DOHH2 (cell line): ENCODE measurements around the gene TTC16.

Source experiments
- EZH2phosphoT487 ChIP-seq: fragments of 200-600 bp; sonication (generic); IDR thresholded peaks from 2 replicates; pipeline ENCODE4 v1.6.1; 2017; ENCODE audit warnings: borderline replicate concordance, mild to moderate bottlenecking, antibody characterized with exemption, low read length, moderate library complexity, mixed read lengths
- TF ChIP-seq, protein P1 (sequence below): fragments of 200-600 bp; sonication (generic); IDR thresholded peaks from one replicate; pipeline ENCODE4 v1.5.1; 2014; ENCODE audit warnings: antibody characterized with exemption, mild to moderate bottlenecking, low read depth, low read length; ENCODE audit not compliant: poor library complexity, severe bottlenecking

- TF ChIP-seq, protein P1, sequence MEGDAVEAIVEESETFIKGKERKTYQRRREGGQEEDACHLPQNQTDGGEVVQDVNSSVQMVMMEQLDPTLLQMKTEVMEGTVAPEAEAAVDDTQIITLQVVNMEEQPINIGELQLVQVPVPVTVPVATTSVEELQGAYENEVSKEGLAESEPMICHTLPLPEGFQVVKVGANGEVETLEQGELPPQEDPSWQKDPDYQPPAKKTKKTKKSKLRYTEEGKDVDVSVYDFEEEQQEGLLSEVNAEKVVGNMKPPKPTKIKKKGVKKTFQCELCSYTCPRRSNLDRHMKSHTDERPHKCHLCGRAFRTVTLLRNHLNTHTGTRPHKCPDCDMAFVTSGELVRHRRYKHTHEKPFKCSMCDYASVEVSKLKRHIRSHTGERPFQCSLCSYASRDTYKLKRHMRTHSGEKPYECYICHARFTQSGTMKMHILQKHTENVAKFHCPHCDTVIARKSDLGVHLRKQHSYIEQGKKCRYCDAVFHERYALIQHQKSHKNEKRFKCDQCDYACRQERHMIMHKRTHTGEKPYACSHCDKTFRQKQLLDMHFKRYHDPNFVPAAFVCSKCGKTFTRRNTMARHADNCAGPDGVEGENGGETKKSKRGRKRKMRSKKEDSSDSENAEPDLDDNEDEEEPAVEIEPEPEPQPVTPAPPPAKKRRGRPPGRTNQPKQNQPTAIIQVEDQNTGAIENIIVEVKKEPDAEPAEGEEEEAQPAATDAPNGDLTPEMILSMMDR: no peak
- no peak for TF ChIP-seq EZH2phosphoT487
Observed at GRCh38 chr9:127749090-127749787, 33.4 kb downstream of the TTC16 start.
